DMS53 (cell line): ENCODE measurements around the gene KAT2A.
A peak's percentile ranks its signal among the peaks of the same experiment; 100 is the strongest.

Experiments
- DNase-seq: peaks from one replicate; lab custom pipeline; 2025; lab: John Stamatoyannopoulos, UW

KAT2A gene

GRCh38 chr17:42114118-42114517 is 7.0 kb downstream of the KAT2A start:
- DNase-seq = no peak

- DNase-seq = no peak
These were observed 7.7 kb downstream of the KAT2A start for GRCh38 chr17:42113293-42114069.

- peak; percentile 88 for DNase-seq
These were observed 8.5 kb downstream of the KAT2A start, which contains the start of gene DHX58 for GRCh38 chr17:42112552-42113176. DHX58 (minus strand) TSS chr17:42112714; CDS start chr17:42111892, 822 bp downstream.

GRCh38 chr17:42111871-42112551 is 9.2 kb downstream of the KAT2A start:
- DNase-seq = peak; percentile 47

GRCh38 chr17:42111265-42111636 is 9.9 kb downstream of the KAT2A start:
- DNase-seq = peak; percentile 19

GRCh38 chr17:42110301-42111264 is 10.6 kb downstream of the KAT2A start:
- DNase-seq = no peak

GRCh38 chr17:42109086-42109485 is 12.1 kb downstream of the KAT2A start:
- DNase-seq = no peak

- DNase-seq = no peak
These were observed 13.3 kb downstream of the KAT2A start for GRCh38 chr17:42107597-42108576.

- no peak for DNase-seq
These were observed 14.0 kb downstream of the KAT2A start for GRCh38 chr17:42107124-42107523.

GRCh38 chr17:42106009-42106408 is 15.2 kb downstream of the KAT2A start:
- DNase-seq = no peak

- DNase-seq = no peak
These were observed 16.9 kb downstream of the KAT2A start for GRCh38 chr17:42104264-42104663.

GRCh38 chr17:42103221-42103954 is 17.8 kb downstream of the KAT2A start:
- DNase-seq = peak; percentile 17

GRCh38 chr17:42101513-42102292 is 19.5 kb downstream of the KAT2A start:
- peak; percentile 67 for DNase-seq

GRCh38 chr17:42098730-42099399 is 22.3 kb downstream of the KAT2A start:
- no peak for DNase-seq

GRCh38 chr17:42097691-42098631 is 23.2 kb downstream of the KAT2A start, which contains the start of gene ZNF385C:
ZNF385C (minus strand) TSS chr17:42098473; CDS start chr17:42063056, 35,417 bp downstream.
- DNase-seq = peak; percentile 58

- DNase-seq = no peak
These were observed 24.6 kb downstream of the KAT2A start for GRCh38 chr17:42096360-42097111.
